Endometrial microvascular endothelial cells (primary cell): Measurements from ENCODE around the gene VSIG4. TPM values are rescaled to one million over a fixed set of nuclear protein-coding genes. Genes with fewer than 3 reads are reported as not detected.

Experiments
- in situ Hi-C: cut with HindIII; loops from 2 replicates; pipeline ENCODE4 v1.10.0; 2017; ENCODE audit warnings: low sequenced_read_pairs, low pct_unique_long_range_greater_than_20kb; ENCODE audit errors: inconsistent ontology term
- total RNA-seq: library from RNA; depleted of rRNA; stranded (reverse); fragments of >200 nt; gene quantifications from one replicate; pipeline ENCODE4 v1.2.3, GENCODE V29; 2015; ENCODE audit errors: inconsistent ontology term

Gene VSIG4
- total RNA-seq, 1 donor from 2014 or later, result not detected

GRCh38 chrX:66030505-66031317, 9.2 kb downstream of the VSIG4 start:
- in situ Hi-C loops, result no loop called here

GRCh38 chrX:66028936-66029335, 10.9 kb downstream of the VSIG4 start:
- in situ Hi-C loops, result no loop called here

- in situ Hi-C loops, result no loop called here
Observed at GRCh38 chrX:66024570-66024969, 15.3 kb downstream of the VSIG4 start.

GRCh38 chrX:66024092-66024467, 15.8 kb downstream of the VSIG4 start:
- in situ Hi-C loops, result no loop called here

- in situ Hi-C loops, result no loop called here
Observed at GRCh38 chrX:66023385-66024091, 16.3 kb downstream of the VSIG4 start.

- in situ Hi-C loops, result no loop called here
Observed at GRCh38 chrX:66022632-66023384, 17.1 kb downstream of the VSIG4 start.

GRCh38 chrX:66021765-66022631, 17.9 kb downstream of the VSIG4 start:
- in situ Hi-C loops, result no loop called here

- in situ Hi-C loops, result no loop called here
Observed at GRCh38 chrX:66021401-66021764, 18.5 kb downstream of the VSIG4 start.

GRCh38 chrX:66020631-66021334, 19.1 kb downstream of the VSIG4 start:
- in situ Hi-C loops, result no loop called here

- in situ Hi-C loops, result no loop called here
Observed at GRCh38 chrX:66019974-66020373, 19.9 kb downstream of the VSIG4 start.

GRCh38 chrX:66019310-66019652, 20.6 kb downstream of the VSIG4 start:
- in situ Hi-C loops, result no loop called here

- in situ Hi-C loops, result no loop called here
Observed at GRCh38 chrX:66018585-66019309, 21.1 kb downstream of the VSIG4 start.

GRCh38 chrX:66017659-66018170, 22.2 kb downstream of the VSIG4 start:
- in situ Hi-C loops, result no loop called here

GRCh38 chrX:66016905-66017658, 22.8 kb downstream of the VSIG4 start:
- in situ Hi-C loops, result no loop called here

- in situ Hi-C loops, result no loop called here
Observed at GRCh38 chrX:66015900-66016689, 23.8 kb downstream of the VSIG4 start.

GRCh38 chrX:66015152-66015831, 24.6 kb downstream of the VSIG4 start:
- in situ Hi-C loops, result no loop called here
